ENCODE data around the gene LRP3. TPM values are rescaled to one million over a fixed set of nuclear protein-coding genes. Genes with fewer than 3 reads are reported as not detected.

Gene LRP3
- total and polyA plus RNA-seq, 8 donors: 18.1 to 33.5 (median 25.2) TPM

DNA sequence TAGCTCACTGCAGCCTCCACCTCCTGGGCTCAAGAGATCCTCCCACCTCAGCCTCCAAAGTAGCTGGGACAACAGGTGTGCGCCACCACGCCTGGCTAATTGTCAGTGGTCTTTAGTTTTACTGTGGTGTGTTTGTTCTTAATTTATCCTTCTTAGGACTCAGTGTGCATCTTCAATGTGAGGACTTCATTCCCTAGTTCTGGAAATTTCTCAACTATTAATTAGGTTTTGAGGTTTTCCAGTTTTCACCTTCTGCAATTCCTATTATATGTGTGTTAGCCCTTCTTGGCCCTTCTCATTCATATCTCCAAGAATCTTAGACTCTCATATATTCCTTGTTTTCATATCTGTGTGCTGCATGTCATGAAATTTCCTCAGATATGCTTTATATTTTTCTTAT, 63.7 kb downstream of the LRP3 start:
- H3K4me3 ChIP-seq: no peak overlapping the region
- no peak overlapping the region for H3K27ac ChIP-seq
- H3K9me3 ChIP-seq: peaks cover 0 to 3% of the 10 kb centered on the region in 2 donors
- peak in 1 of 4 donors; percentile 8 for DNase-seq
- TF ChIP-seq, protein P1, sequence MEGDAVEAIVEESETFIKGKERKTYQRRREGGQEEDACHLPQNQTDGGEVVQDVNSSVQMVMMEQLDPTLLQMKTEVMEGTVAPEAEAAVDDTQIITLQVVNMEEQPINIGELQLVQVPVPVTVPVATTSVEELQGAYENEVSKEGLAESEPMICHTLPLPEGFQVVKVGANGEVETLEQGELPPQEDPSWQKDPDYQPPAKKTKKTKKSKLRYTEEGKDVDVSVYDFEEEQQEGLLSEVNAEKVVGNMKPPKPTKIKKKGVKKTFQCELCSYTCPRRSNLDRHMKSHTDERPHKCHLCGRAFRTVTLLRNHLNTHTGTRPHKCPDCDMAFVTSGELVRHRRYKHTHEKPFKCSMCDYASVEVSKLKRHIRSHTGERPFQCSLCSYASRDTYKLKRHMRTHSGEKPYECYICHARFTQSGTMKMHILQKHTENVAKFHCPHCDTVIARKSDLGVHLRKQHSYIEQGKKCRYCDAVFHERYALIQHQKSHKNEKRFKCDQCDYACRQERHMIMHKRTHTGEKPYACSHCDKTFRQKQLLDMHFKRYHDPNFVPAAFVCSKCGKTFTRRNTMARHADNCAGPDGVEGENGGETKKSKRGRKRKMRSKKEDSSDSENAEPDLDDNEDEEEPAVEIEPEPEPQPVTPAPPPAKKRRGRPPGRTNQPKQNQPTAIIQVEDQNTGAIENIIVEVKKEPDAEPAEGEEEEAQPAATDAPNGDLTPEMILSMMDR (IDR thresholded peaks at IDR 0.05): no peak
- H3K27me3 ChIP-seq: peaks cover 0 to 20% of the 10 kb centered on the region in 2 donors
- no peaks in the 10 kb centered on the region for H3K36me3 ChIP-seq
- intact Hi-C loops (cut with DNase I): no loop called here
- no peak for ATAC-seq
- peaks cover 0 to 33% of the 10 kb centered on the region in 2 donors for H3K4me1 ChIP-seq

Other genes starting within 250 kb of the LRP3 start
- gene CEP89, start 222.4 kb upstream of the LRP3 start, total RNA-seq: 10 to 100 TPM; 19.1 to 22.4 TPM
- gene CEP89, start 222.4 kb upstream of the LRP3 start, polyA plus RNA-seq (ENCODE audit: insufficient read length in 6 of 6): 10 to 100 TPM; 30.8 to 37.9 (median 33.0) TPM
- gene FAAP24, start 222.1 kb upstream of the LRP3 start, total RNA-seq: 1 to 10 TPM; 2.7 to 4.8 TPM
- gene FAAP24, start 222.1 kb upstream of the LRP3 start, polyA plus RNA-seq (ENCODE audit: insufficient read length in 6 of 6): 1 to 10 TPM; 2.7 to 4.5 (median 3.7) TPM
- 1 to 10 TPM; 8.9 to 9.6 TPM for gene RHPN2, start 129.4 kb upstream of the LRP3 start, total RNA-seq
- 10 to 100 TPM in 2 of 6 donors, 1 to 10 TPM in 4; 5.3 to 10.1 (median 7.8) TPM for gene RHPN2, start 129.4 kb upstream of the LRP3 start, polyA plus RNA-seq (ENCODE audit: insufficient read length in 6 of 6)
- gene GPATCH1, start 113.1 kb upstream of the LRP3 start, total RNA-seq: 1 to 10 TPM; 5.4 to 7.0 TPM
- gene GPATCH1, start 113.1 kb upstream of the LRP3 start, polyA plus RNA-seq (ENCODE audit: insufficient read length in 6 of 6): 10 to 100 TPM; 14.0 to 19.9 (median 16.5) TPM
- gene WDR88, start 62.2 kb upstream of the LRP3 start, total RNA-seq: not detected
- 1 to 10 TPM; 1.2 to 1.9 (median 1.5) TPM for gene WDR88, start 62.2 kb upstream of the LRP3 start, polyA plus RNA-seq (ENCODE audit: insufficient read length in 6 of 6)
- under 1 TPM in 1 of 2 donors, not detected in 1; 0.50 TPM for gene SLC7A10, start 31.5 kb downstream of the LRP3 start, total RNA-seq
- gene SLC7A10, start 31.5 kb downstream of the LRP3 start, polyA plus RNA-seq (ENCODE audit: insufficient read length in 6 of 6): 1 to 10 TPM in 3 of 6 donors, under 1 TPM in 3; 0.57 to 1.2 (median 1.0) TPM
- 10 to 100 TPM; 43.4 to 93.8 TPM for gene CEBPA, start 108.2 kb downstream of the LRP3 start, total RNA-seq
- 10 to 100 TPM; 11.2 to 18.0 (median 15.0) TPM for gene CEBPA, start 108.2 kb downstream of the LRP3 start, polyA plus RNA-seq (ENCODE audit: insufficient read length in 6 of 6)
- 10 to 100 TPM; 18.3 to 26.4 TPM for gene CEBPG, start 179.4 kb downstream of the LRP3 start, total RNA-seq
- gene CEBPG, start 179.4 kb downstream of the LRP3 start, polyA plus RNA-seq (ENCODE audit: insufficient read length in 6 of 6): 10 to 100 TPM; 17.8 to 22.3 (median 19.3) TPM

All from left lung (tissue), 10 donors.